HG02973 (cell line): Measurements from ENCODE around the gene SCML2.
"Not testable (repeated sequence)": the region's sequence is repeated elsewhere in the genome, so short reads cannot be mapped to it uniquely, and the experiment has no call there.

Source experiments
- ATAC-seq: cut with Tn5 transposase; IDR thresholded peaks from one replicate; pipeline ENCODE4 v1.9.1; 2021; ENCODE audit warnings: moderate library complexity; ENCODE audit not compliant: unreplicated experiment

The SCML2 gene

DNA sequence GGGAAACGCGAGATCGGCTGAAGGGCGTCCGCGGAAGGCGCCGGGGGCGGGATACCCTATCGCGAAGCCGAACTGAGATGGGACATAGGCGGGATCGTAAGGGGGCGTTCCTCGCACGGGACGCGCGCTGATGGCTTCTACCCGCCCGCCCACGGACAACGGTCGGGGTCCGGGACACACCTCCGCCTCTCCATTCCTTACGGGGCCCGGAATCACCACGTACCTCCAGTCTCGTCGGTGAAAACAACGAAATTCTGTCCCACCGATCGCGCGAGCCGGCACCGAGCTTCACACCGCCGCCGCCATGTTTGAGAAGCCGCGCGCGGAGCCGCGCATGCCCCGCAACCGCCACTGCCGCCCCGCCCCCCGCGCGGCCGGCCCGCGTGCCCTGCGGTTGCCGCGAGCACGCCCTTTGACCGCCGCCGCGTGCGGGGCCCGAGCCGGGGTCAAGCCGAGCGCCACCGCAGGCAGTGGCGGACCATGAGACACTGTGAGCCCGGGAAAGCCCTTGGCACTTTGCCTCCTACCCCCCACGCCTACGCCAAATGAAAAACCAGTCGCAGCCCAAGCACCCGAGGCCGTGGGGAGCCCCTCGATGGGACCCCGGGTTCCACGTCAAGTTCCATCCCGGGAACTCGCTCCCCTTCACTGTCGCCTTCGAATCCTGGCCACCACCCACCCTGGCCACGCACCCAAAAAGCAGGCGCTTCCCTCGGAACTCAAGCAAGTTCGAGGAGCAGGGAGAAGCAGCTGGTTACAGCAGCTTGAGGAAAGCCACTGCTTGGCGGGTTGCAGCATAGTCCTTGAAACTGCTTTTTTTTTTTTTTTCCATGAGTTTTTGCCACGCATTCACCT, at the start of gene SCML2:
TSS of gene SCML2 (minus strand) at position 320 of the 855 bp plus-strand sequence. CDS start 20,617 bp downstream, outside the sequence.
- ATAC-seq: no peak

DNA sequence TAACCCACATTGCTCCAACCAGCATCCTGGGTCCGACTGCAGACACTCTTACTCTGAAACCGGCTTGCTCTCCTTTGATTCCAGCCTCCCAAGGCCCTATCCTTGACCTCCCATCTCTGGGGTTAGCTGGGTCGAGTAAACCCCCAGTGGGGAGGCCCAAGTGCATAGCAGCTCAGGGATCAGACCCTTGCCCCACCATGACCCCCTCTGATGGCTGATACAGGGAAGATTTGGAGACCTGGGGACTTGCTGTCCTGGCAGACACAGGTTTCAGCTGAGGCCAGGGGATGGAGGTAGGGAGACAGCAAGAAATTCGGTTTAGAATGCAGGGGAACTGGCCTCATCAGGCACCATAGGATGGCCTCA, 47.3 kb upstream of the SCML2 start:
- no peak for ATAC-seq

DNA sequence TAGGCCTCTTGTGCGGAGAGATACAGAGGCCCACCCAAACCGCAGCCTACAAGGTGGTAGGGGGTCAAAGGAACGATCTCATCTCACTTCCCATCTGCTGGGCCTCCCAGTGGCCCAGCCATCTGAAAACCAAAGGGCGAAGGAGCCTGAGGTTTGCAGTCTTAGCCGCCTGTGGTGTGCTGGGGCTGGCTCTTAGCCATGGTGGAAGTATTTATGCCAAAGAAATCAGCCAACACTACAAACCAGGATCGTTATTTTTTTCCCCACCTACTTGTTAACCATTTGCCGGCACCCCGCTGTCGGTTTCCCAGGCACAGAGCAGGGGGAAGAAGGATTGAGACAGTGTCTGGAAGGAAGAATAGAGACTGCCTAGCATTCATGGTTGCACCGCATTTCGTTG, 40.0 kb upstream of the SCML2 start:
- no peak for ATAC-seq

DNA sequence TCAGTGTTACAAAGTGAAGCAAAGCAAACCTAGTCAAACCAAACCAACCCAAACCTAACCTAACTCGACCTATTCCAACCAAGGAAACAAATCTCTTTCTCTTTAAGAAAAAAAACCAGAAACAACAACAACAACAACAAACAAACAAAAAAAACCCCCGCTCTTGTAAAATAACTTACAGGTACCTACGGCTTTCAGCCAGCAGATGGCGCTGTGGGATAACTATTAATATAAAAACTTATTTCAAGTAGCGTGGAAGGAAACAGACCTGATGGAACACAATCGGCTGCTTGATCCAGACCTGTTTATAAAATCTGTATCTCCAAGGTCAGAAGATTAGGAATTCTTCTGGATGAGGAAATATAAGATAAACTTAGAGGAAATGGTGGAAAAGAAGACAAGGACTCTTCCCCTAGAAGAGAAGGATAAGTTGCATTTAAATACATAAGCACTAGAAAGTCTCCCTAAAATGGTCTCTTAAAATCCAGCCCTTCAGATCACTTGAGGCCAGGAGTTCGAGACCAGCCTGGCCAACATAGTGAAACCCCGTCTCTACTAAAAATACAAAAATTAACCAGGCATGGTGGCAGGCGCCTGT, 36.6 kb upstream of the SCML2 start:
- no peak for ATAC-seq

DNA sequence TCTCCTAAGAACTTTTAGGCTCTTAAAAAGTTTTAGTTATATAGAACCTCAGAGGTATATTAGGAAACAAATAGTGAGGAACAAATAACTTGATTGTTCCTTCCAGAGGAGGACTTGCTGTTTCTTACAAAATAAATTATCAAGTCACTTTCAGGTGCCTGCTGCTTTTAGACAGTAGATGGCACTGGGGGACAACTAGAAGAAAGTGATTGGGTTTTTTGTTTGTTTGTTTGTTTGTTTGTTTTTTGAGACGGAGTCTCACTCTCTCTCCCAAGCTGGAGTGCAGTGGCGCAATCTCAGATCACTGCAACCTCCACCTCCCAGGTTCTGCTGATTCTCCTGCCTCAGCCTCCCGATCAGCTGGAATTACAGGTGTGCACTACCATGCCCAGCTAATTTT, 35.5 kb upstream of the SCML2 start:
- ATAC-seq: no peak

DNA sequence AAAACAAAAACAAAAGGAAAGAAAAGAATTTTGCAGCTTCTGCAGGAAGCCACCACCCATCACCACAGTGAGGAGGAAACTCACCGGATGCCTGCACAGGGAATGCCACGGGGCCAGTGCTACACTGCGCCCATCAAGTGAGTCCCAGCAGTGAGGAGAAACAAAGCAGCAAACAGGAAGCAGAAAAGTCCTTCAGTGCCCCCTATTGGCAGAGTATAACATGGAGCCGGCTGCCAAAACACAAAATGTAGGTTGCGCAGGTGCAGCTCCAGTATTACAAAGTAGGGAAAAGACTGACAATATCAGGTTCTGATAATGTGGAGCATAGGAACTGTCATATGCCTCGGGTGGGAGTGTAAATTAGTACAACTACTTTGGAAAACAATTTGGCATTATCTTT, 23.3 kb upstream of the SCML2 start:
- ATAC-seq: no peak

DNA sequence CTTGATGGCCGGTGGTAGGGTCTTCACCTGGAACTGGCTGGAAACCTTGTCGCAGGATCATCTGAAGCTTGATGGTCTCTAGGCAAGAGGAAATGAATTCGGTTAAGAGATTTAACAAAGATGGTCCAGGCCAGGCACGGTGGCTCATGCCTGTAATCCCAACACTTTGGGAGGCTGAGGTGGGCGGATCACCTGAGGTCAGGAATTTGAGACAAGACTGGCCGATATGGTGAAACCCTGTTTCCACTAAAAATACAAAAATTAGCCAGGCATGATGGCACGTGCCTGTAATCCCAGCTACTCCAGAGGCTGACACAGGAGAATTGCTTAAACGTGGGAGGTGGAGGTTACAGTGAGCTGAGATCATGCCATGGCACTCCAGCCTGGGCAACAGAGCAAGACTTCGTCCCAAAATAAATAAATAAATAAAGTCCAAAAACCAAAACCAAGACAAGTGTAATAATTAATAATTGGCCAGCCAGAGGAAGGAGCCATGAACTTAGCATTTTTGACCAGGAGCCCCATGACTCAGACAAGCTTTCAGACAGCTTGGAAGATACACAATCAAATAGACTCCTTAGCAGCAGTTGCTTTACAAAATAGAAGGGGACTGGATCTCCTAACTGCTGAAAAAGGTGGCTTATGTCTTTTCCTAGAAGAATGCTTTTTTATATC, 20.8 kb upstream of the SCML2 start:
- not testable (repeated sequence) for ATAC-seq

DNA sequence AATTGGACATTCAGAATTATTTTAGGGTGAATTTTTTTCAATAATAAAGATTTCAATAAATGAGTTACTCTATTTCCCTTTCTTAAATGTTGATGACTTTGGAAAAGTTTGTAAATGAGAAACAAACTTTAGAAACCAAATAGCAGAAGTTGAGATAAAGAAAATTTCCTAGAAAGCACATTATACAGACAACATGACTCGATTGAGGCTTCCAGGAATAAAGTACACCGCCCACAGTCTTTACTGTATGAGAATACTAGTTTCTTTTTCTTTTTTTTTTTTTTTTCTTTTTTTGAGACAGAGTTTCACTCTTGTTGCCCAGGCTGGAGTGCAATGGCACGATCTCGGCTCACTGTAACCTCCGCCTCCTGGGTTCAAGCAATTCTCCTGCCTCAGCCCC, 14.6 kb upstream of the SCML2 start:
- ATAC-seq: not testable (repeated sequence)

DNA sequence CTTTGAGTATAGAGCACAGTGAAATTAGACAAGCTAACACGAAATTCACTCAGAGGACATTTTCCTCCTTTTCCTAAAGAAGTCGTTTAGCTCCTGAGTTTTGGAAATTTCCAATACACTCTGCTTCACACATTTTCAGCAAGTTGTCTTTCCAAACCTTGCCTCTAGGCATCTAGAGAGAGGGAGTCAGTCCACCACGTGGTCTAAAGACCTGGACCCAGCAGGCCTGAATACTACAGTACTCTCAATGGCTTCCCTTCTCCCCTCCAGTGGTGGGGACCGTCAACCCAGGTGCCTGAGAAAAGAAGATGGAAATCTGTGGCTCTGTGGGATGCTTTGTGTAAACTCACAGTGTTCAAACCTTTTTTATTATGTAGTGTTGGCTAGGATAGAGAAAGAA, 13.9 kb upstream of the SCML2 start:
- no peak for ATAC-seq

DNA sequence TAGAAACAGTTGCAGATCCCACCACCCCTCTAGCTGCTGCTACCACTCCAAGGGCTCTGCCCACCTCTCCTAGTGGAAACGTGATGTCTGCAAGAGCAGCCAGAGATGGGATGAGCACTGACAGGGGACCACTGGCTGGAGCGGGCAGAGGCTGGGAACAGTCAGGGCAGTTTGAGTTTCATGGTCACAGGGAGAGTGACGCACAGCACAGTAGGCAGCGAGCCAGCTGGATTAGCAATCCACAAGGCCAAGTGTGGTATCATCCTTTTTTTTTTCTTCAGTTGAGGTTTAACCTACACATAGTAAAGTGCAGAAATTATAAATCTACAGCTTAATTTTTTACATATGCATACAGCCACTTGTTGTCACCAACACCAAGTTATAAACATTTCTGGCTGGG, 6.4 kb upstream of the SCML2 start:
- no peak for ATAC-seq

DNA sequence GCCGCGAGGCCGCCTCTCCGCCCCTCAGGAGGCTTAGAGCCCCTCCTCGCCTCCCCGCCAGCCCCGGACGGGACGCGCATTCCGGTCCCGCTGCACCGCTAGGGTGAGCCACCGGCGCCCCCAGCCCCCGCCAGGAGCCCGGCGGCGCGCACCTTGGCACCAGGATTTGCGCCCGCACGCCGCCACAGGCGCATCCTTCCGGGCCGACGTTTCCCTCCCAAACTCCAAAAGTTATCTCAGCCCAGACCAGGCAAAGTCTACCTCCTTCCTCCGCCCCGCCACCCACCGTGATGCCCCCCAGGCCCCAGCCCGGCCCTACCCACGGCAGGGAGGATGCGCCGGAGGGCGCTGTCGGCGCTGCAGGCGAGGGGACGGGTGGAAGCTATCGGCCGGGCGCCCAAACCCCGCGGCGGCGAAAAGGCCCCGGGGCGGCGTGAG, 538 bp downstream of the SCML2 start:
- ATAC-seq: no peak

DNA sequence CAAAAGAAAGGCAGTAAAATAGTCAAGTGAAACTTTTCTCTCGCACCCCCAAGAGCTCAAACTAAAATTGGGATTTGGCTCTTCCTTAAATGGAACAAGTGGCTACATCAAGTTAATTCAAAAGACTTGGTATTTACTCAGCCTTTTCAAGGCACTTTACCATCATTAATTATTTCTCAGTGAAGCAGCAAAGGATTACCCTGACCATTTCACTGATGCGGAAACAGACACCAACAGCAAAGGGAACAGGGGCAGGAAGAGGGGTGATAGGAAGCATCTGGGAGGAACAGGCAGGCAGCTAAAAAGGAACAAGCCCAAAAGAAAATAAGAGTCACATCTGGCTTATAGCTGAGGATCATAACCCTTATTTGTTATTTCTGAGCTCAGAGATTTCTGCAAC, 2.7 kb downstream of the SCML2 start:
- no peak for ATAC-seq

DNA sequence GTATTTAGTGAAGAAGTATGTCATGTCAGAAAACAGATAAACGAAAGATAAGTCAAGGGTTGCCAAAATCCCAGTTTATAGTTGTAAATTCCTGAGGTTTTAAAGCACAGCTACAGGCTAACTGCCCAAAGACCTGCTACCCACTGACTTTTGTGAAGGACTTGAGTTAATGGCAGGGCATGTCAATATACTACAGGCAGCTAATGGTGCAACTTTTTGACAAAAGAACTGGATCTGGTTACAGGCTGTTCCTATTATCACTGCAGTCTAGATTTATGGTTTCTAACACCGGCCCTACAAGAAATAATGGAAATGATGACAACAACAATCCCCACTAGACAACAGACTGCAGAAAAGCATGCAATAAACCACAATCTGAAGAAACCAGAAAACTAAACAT, 6.4 kb downstream of the SCML2 start:
- no peak for ATAC-seq

DNA sequence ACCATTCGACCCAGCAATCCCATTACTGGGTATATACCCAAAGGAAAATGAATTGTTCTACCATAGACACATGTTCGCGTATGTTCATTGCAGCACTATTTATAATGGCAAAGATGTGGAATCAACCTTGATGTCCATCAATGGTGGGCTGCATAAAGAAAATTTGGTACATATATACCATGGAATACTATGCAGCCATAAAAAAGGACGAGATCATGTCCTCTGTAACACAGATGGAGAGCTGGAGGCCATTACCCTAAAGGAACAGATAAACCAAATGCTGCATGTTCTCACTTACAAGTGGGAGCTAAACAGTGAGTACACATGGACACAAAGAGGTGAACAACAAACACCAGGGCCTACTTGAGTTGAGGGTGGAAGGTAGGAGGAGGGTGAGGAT, 45.1 kb downstream of the SCML2 start:
- ATAC-seq: no peak

DNA sequence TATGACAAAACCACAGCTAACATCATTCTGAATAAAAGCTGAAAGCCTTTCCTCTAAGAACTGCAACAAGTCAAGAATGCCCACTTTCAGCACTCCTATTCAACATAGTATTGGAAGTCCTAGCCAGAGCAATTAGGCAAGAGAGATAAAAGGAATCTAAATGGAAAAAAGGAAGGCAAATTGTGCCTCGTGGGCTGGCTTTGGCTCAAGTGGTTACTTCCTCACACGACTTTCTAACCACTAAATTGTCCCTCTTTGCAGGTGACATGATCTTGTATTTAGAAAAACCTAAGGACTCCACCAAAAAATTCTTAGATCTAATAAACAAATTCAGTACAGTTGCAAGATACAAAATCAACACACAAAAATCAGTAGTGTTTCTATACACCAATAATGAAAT, 57.2 kb downstream of the SCML2 start:
- ATAC-seq: no peak

DNA sequence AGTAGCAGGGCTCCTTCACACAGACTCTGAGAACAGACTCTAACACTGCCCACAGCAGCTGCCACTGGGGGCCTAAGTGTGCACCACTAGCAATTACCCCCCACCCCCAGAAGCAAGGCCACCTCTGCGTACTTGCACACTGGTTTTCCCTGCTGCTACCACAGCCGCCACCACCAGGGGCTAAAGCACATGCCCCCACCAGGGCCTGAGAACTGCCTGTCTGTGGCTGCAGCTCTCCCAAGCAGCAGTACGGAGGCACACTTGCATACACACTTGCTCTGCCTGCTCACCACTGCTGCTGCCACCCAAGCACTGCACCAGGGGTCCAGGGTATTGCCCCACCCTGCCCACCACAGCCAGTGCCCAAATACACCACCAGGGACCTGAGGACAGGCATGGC, 59.6 kb downstream of the SCML2 start:
- no peak for ATAC-seq

DNA sequence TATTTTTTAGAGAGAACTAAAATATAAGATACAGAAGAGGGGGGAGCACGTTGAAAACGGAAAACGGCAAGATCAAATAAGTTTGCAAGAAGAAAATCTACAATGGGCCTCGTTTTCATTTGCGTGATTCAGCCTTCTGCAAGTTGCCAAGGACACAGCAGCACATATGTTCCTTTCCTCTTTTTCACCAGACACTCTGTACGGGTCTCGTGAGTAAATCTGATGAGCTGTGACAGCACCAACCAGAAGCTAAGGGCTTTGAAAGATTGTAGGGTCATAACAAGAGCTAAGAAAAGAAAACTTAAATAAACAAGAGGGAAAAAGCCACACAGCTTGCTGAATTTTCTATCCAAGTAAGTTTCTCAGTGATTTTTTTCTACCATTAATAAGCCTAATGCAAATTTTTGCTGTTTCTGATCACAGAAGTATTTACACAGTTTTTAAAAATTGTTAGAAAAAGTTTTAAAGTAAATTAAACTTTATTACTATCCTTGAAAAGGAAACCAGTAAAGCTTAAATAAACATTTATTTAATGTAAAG, 63.4 kb downstream of the SCML2 start:
- ATAC-seq: no peak

DNA sequence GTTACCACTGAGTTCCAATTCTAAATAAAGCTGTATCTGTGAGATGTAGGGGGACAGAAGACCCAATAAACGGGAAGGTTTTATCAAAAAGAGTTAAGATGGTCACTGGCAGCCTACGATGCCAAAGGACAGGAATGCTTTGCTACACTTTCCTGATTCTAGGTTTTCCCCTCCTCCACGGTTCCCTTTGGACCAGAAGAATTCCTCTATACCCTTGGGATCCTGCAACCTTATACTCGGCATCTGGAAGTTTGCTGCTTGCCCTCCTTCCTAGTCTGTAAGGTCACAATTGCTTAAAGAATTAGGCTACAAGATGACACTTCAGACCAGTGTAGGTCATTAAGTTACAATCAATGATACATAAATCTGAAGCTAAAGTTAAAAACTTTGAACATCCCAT, 64.3 kb downstream of the SCML2 start:
- no peak for ATAC-seq

DNA sequence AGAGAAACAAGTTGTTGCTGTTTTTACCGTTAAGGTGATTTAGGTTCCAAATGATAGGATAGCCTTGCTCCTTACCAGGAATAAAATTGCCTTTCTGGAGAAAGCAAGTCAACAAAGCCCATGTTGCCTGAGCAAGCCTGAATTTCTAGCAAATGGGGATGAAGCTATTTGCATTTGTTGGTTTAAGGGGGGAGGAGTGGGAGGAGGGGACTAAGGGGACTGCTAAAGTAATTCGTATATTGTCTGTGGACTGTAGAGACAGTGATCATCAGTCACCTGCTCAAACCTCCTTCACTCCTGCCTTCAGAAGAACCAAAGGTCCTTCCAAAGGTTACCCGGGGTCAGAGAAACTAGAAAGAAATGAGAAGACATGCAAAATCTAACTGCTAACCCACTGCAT, 65.8 kb downstream of the SCML2 start:
- ATAC-seq: no peak

DNA sequence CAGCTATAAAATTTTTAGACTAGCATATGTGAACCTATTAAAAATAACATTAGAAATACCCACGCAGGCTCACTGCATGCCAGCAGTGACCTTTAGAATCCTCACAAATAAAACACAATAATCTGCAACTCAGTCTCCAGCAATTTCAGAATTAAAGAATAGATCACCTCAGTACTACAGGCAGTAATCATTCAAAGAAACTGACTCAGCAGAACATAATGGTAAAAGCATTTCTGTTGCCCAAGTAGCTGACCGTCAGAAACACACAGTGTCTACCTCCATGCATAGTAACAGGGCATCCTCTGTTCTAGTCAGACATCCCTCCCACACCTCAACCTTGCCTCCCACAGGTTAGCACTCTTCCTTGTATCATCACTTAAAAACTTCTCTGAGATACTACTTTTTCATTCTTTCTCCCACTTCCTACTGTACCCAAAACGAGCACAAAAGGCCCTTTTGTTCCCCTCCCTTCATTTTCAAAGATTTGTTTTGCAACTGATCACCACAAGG, 68.1 kb downstream of the SCML2 start:
- ATAC-seq: no peak

DNA sequence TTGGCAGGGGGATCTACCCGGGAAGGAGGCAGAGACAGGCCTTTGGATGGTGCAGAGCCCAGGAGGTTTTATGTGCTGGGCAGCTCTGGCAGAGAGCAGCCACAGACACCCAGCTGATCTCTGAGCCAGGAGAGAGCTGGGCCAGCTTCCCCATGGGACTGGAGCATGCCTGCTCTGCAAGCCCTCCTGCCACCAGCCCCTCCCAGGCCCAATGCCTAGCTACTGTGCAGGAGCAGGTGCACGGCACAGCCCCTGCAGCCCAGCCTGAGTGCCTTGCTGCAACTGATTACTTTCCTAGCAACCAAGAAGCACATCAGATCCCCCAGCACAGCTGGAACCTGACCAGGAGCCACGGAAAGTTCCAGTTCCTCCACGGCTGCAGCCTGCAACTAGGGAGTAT, 76.0 kb downstream of the SCML2 start:
- ATAC-seq: no peak

DNA sequence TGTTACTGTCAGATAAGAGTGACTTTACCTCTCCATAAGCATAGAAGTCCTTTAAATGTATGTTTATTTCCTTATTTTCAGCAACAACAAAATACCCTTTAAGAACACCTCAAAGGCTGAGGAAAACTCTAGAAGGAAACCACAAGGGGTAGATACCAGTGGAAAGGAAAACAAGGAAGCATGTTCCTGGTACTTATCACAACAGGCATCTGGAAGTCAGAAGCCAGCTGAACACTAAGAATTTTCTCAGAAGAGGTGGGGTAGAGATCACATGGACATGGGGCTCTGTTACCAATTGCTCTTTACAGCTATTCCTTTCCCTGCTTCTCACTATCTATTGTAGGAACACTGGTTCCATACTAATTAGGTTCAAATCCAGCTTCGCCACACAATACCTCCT, 82.3 kb downstream of the SCML2 start:
- no peak for ATAC-seq
